Stimulated activated CD8-positive, alpha-beta memory T cell treated with anti-CD3 and anti-CD28 coated beads, Interleukin-7, amount 100 ng/mL, for 48 hours (primary cell): ENCODE results near the gene SPATA9.

ENCODE experiments used
- DNase-seq, 2 donors: peaks; one replicate each; pipeline ENCODE4 v3.0.0-alpha.2; 2020; ENCODE audit warnings: low read depth in 1 of 2; ENCODE audit errors: extremely low read depth in 1 of 2

The SPATA9 gene

GRCh38 chr5:95689680-95690079, 6.9 kb upstream of the SPATA9 start:
- no peak for DNase-seq

DNA sequence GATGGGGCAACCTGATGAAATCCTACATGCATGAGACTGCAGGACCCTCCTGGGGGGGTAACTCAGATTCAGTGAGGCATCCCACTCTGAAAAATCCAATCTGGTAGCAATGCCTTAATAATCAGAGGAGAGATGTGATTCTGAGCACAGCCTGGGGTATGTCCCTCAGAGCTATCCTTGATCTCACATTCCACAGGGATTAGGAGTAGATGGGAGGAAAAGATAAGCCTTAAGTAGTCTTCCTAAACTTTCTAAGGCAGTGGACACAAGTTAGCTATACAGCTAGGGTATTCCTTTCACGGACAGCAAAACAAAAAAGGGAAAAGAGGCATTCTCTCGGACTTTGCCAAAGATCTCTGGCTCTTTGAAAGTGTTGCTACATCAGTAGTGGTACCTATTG, 3.9 kb upstream of the SPATA9 start:
- no peak for DNase-seq

DNA sequence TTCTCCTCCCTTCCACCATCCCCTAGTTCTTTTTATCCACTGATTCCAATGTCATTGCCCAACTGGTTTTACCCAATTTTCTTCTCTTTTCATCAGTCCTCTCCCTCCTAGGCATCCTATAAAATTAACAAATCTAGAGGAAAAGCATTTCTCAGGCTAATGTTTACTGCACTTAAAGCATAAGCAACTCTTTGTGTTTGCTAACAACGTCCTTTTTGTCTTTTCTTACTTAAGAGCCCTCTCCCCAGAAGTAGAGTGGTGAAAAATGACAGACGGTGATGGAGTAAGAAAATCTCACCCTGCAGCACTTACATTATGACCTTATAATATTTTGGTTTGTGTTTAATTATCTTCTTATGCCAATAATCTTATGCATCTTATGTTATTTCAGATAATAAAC, 1.6 kb upstream of the SPATA9 start:
- no peak for DNase-seq

- DNase-seq = no peak
These were observed 9.7 kb downstream of the SPATA9 start for GRCh38 chr5:95673081-95673480.

- DNase-seq = no peak
These were observed 10.2 kb downstream of the SPATA9 start for GRCh38 chr5:95672641-95673040.

- DNase-seq = no peak
These were observed 11.0 kb downstream of the SPATA9 start for GRCh38 chr5:95671826-95672225.

DNA sequence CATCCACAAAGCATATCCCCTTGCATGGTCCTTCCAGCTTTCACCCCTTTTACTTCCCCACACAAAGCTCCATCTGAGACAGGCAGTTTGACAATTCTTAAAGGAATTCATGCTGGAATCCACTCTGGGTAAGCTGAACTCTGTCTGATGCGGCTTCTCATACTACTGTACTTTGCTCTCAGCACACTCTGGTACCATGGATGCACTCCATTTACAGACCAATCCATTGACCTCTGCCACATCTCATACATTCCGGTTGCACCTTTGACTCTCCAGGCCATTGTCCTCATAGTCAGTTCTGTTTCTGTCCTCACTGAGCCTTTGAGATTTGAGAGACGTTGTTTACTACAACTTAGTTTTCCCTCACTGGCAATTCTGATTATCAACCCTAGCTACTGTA, 12.2 kb downstream of the SPATA9 start:
- DNase-seq = no peak

DNA sequence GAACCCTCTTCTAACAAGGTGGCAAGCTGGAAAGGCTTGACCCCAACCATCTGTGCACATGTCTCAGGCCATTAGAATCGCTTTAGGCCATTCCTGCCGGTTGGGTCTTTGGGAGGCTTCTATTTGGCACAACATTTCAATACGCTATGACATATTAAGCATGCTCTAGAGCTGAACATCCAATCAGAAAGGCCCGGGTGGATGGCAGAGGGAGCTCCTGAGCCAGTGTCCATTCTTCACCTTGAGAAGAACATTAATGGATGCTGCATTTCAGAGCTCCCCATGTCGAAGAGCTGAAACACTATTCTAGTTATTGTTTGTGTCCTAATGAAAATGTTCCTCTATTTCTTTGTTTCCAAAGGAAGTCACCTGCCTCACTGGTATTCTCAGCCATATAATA, 12.8 kb downstream of the SPATA9 start:
- no peak for DNase-seq

- DNase-seq = no peak
These were observed 13.3 kb downstream of the SPATA9 start for GRCh38 chr5:95669540-95669939.

DNA sequence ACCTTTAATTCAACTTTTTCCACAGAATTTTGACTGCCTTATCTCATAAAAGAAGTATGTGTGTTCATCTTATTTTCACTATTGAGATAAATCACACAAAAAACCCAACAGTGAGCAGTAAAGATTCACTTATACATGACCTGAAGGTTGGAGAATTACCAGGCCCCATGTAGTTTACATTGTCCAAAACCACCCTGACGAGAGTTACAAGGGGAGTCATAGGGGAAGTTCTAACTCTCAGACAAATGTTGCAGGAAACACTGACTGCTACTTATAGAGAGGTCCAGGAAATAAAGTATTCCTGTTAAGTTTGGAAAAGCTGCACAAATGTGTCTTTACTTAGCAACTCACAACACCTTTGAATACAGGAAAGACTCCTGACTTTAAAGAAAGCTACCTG, 14.1 kb downstream of the SPATA9 start:
- no peak for DNase-seq

DNA sequence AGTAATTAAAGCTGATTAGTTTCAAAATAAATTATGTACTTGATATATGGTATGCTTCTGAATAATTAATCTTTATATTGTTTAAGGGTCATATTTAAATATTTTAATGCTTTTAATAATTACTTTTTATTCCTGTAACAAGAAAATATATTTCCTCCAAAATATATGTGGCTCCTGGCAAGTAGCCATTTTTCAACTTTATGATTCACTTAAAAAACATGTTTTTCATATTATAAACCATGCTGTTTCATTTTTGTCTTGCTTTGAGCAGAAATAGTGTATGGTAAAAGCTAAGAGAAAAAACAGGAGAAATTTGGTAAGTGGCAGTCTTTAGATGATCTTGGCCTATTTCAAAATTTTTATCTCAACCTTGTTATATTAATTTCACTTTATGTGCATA, 14.6 kb downstream of the SPATA9 start:
- DNase-seq = no peak

GRCh38 chr5:95667678-95668077, 15.1 kb downstream of the SPATA9 start:
- DNase-seq = no peak

- no peak for DNase-seq
These were observed 15.7 kb downstream of the SPATA9 start for GRCh38 chr5:95667061-95667618.

DNA sequence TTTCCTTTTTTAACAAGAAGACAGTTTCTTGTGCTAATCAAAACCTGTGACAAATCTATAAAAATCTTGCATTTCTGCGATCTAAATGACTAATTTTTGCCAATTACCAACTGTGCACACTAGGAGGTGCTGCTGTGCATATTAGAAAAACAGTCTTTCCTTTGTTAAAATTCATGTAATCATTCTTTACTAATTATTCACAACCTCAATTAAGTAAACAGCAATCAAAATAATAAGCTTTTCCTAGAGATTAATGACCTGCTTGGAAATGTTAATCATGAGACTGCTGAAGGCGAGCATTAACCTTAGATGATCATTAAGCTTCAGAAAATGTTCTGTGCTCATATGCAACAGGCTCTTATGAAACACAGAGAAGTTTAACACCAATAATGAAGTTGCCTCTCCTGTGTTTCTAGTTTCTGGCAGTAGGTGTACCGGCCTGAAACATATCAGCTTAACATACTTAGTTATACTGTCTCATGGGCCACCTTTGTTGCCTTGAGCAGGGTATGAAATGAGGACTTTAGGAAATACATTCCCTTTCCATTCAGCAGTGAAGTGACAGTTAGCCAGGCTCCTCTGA, 18.5 kb downstream of the SPATA9 start:
- DNase-seq = no peak

GRCh38 chr5:95662946-95663345, 19.8 kb downstream of the SPATA9 start:
- DNase-seq = no peak

- no peak for DNase-seq
These were observed 22.7 kb downstream of the SPATA9 start for GRCh38 chr5:95660060-95660459.

DNA sequence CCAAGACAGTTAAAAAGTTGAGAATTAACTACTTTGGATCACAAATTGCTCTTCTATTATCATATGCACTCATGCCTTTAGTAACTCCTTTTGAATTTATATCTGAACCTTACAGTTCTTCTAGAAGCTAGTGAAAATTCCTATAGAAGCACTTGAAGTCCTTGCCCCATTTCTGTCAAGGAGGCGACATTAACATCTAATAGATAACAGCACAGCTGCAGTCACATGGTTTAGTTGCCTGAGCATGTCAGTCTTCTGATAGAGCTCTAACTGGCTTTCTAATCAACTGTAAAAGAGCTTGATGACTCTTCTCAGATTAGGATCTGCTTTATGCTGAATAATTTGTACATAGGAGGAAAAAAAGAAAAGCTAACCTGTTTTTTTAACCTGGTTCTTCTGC, 27.2 kb downstream of the SPATA9 start:
- DNase-seq = no peak

- DNase-seq = no peak
These were observed 28.6 kb downstream of the SPATA9 start for GRCh38 chr5:95654196-95654595.

GRCh38 chr5:95652849-95653248, 29.9 kb downstream of the SPATA9 start:
- DNase-seq = no peak

DNA sequence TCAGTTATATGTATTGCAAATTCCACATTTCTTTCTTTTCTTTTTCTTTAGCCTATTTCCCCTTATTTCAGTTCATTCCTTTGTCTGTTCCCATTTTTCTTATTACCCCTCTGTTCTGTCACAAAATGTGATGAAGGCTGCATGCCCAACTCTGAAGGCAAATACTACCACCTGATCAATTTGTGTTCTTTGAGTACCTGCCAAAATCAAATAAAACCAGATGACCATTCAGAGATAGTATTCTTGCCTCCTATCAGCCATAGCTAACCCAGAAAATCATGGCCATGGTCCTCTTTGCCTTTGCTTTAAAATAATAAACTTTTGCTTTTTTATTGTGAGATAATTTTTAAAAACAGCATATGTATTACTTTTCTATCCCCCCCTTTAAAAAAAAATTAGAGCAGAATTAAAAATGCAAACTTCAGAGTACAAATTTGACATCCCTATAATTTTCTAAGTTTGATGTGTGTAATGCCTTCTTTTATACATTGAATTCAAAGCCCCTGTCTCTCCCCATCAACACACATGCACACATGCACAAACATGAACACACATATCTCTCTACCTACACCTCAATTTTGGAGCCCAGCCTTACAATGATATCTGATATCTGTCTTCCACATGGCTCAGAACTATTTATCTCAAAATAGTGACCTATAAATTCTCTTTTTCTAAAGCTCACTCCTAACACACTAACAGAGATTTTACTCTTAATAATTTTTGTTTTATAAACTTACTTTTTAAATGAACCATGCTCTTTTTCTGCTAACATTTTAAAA, 32.8 kb downstream of the SPATA9 start:
- no peak for DNase-seq

GRCh38 chr5:95649274-95649673, 33.5 kb downstream of the SPATA9 start:
- DNase-seq = no peak
